Measurements from ENCODE around the gene ZMYND11. TPM values are rescaled to one million over a fixed set of nuclear protein-coding genes. Genes with fewer than 3 reads are reported as not detected.

Gene ZMYND11
- polyA plus RNA-seq, 1 donor (not counting 4 experiments of a cell fraction or from before 2014, with no cell fraction given): 36.1 TPM

DNA sequence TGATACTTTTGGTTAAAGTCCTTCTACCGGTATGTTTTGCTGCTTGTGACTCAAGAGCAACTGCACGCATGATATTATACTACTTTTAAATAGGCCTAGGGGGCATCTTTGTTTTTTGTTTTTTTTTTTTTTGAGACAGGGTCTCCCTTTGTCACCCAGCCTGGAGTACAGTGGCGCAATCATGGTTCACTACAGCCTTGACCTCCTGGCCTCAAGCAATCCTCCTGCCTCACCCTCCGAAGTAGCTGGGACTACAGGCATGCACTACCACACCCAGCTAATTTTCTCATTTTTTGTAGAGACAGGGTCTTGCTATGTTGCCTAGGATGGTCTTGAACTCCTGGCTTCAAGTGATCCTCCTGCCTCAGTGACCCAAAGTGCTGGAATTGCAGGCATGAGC is 80.2 kb downstream of the ZMYND11 start:
- peaks cover 6% of the 10 kb centered on the region for H3K4me1 ChIP-seq (ENCODE audit: control insufficient read depth, extremely low read depth, insufficient read depth, low read length)
- dilution Hi-C loops (cut with MboI; ENCODE audit: extremely low pct_ligation_motif_present, low sequenced_read_pairs): no loop called here
- no peak for FAIRE-seq

DNA sequence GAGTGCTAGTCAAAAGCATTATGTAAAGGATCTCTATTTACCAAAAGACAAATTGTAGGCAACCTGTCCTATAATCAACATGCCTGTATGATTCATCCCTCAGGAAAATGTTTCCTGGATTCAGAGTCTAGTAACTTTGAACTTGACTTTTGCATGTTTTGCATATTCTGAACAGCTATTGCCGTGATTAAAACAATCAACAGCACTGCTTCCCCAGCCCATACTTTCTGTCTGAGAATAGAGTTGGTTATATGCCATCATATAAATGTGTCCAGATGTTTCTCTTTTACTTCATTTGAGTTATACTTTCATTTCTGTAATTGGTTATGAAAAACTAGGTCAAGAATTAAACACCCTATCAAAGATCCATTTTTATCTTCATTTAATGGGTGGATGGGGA is 83.5 kb downstream of the ZMYND11 start:
- Histone ChIP-seq H3K9me3 (ENCODE audit: control insufficient read depth, low read depth, low read length) (no peaks in the 10 kb centered on the region), H3K4me2 (ENCODE audit: control insufficient read depth, extremely low read depth, insufficient read depth, low read depth, low read length) (no peak overlapping the region), H3K4me3 (ENCODE audit: control insufficient read depth in 2 of 3, extremely low read depth in 1 of 3, insufficient read depth in 2 of 3, low read depth in 1 of 3, low read length in 3 of 3) (no peak overlapping the region), H2AFZ (ENCODE audit: control insufficient read depth, low read length) (no peak overlapping the region), H3K79me2 (ENCODE audit: control insufficient read depth, insufficient read depth, low read length) (no peaks in the 10 kb centered on the region), H3K9ac (ENCODE audit: control insufficient read depth, extremely low read depth, insufficient read depth, low read length) (no peak overlapping the region), H3K9me1 (ENCODE audit: control insufficient read depth, extremely low read depth, insufficient read depth, low read length) (no peaks in the 10 kb centered on the region), H3K4me1 (ENCODE audit: control insufficient read depth, extremely low read depth, insufficient read depth, low read length) (peaks cover 6% of the 10 kb centered on the region), H4K20me1 (ENCODE audit: control insufficient read depth, extremely low read depth, insufficient read depth, low read length) (no peaks in the 10 kb centered on the region), H3K27me3 (ENCODE audit: control insufficient read depth, extremely low read depth, insufficient read depth, low read length) (no peaks in the 10 kb centered on the region), H3K27ac (ENCODE audit: control insufficient read depth, insufficient read depth, low read length) (no peak overlapping the region), H3K36me3 (ENCODE audit: control insufficient read depth in 2 of 2, extremely low read depth in 1 of 2, insufficient read depth in 2 of 2, low read length in 2 of 2) (peaks cover 0 to 3% of the 10 kb centered on the region in 2 experiments)
- DNase-seq (ENCODE audit: low read depth, low spot score) (no peak), FAIRE-seq (peak; percentile 41)
- dilution Hi-C loops (cut with MboI; ENCODE audit: extremely low pct_ligation_motif_present, low sequenced_read_pairs): no loop called here
- TF ChIP-seq EZH2 (IDR thresholded peaks at IDR 0.05; ENCODE audit: low read length): no peak
- TF ChIP-seq, protein P1, sequence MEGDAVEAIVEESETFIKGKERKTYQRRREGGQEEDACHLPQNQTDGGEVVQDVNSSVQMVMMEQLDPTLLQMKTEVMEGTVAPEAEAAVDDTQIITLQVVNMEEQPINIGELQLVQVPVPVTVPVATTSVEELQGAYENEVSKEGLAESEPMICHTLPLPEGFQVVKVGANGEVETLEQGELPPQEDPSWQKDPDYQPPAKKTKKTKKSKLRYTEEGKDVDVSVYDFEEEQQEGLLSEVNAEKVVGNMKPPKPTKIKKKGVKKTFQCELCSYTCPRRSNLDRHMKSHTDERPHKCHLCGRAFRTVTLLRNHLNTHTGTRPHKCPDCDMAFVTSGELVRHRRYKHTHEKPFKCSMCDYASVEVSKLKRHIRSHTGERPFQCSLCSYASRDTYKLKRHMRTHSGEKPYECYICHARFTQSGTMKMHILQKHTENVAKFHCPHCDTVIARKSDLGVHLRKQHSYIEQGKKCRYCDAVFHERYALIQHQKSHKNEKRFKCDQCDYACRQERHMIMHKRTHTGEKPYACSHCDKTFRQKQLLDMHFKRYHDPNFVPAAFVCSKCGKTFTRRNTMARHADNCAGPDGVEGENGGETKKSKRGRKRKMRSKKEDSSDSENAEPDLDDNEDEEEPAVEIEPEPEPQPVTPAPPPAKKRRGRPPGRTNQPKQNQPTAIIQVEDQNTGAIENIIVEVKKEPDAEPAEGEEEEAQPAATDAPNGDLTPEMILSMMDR (optimal IDR thresholded peaks at IDR 0.05 in 1 of 3, IDR thresholded peaks at IDR 0.05 in 1 of 3, conservative IDR thresholded peaks at IDR 0.05 in 1 of 3; ENCODE audit: extremely low read depth in 1 of 3, insufficient read depth in 2 of 3, low read length in 3 of 3): no peak

More for the DNA sequence above, 80.2 kb downstream of the ZMYND11 start:
- no peaks in the 10 kb centered on the region for H3K9me1 ChIP-seq (ENCODE audit: control insufficient read depth, extremely low read depth, insufficient read depth, low read length)
- H3K4me2 ChIP-seq (ENCODE audit: control insufficient read depth, extremely low read depth, insufficient read depth, low read depth, low read length): no peak overlapping the region
- no peak overlapping the region for H3K4me3 ChIP-seq (ENCODE audit: control insufficient read depth in 2 of 3, extremely low read depth in 1 of 3, insufficient read depth in 2 of 3, low read depth in 1 of 3, low read length in 3 of 3)
- H3K27ac ChIP-seq (ENCODE audit: control insufficient read depth, insufficient read depth, low read length): no peak overlapping the region
- no peaks in the 10 kb centered on the region for H3K36me3 ChIP-seq (ENCODE audit: control insufficient read depth in 2 of 2, extremely low read depth in 1 of 2, insufficient read depth in 2 of 2, low read length in 2 of 2)
- H3K27me3 ChIP-seq (ENCODE audit: control insufficient read depth, extremely low read depth, insufficient read depth, low read length): no peaks in the 10 kb centered on the region
- no peaks in the 10 kb centered on the region for H3K79me2 ChIP-seq (ENCODE audit: control insufficient read depth, insufficient read depth, low read length)
- DNase-seq (ENCODE audit: low read depth, low spot score): no peak
- no peak overlapping the region for H3K9ac ChIP-seq (ENCODE audit: control insufficient read depth, extremely low read depth, insufficient read depth, low read length)
- H2AFZ ChIP-seq (ENCODE audit: control insufficient read depth, low read length): no peak overlapping the region
- TF ChIP-seq EZH2 (IDR thresholded peaks at IDR 0.05; ENCODE audit: low read length): no peak
- TF ChIP-seq, protein P1 (optimal IDR thresholded peaks at IDR 0.05 in 1 of 3, IDR thresholded peaks at IDR 0.05 in 1 of 3, conservative IDR thresholded peaks at IDR 0.05 in 1 of 3; ENCODE audit: extremely low read depth in 1 of 3, insufficient read depth in 2 of 3, low read length in 3 of 3): no peak
- no peaks in the 10 kb centered on the region for H3K9me3 ChIP-seq (ENCODE audit: control insufficient read depth, low read depth, low read length)
- H4K20me1 ChIP-seq (ENCODE audit: control insufficient read depth, extremely low read depth, insufficient read depth, low read length): no peaks in the 10 kb centered on the region

All from keratinocyte (primary cell).